ENCODE data around the gene ASCL2.

DNA sequence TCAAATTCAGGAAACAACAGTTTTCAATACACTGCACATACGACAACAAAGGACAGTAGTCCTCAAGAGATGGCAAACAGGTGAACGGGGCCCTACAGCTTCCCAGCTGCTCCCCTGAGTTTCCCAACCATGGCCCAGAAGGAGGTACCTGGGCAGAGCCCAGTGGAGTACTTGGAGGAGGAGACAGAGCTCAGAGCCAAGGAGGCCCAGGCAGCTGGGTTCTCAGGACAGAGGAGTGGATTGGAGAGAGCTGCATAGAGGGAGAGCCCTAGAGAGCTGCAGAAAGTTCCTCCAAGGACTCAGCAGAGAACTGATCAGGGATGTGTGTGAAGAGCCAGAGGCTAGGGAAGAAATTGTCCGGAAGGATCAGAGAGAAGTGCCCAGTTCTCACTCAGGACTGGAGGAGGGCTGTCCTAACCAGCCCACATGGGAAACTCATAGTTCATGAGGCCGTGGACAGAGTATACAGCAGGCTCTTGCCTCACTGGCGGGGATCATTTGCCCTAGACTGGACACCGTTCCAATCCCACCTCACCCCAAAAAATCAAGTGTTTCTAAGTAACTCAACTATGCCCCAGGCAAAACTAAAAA is 7.6 kb upstream of the ASCL2 start:
- TF ChIP-seq, protein P1, sequence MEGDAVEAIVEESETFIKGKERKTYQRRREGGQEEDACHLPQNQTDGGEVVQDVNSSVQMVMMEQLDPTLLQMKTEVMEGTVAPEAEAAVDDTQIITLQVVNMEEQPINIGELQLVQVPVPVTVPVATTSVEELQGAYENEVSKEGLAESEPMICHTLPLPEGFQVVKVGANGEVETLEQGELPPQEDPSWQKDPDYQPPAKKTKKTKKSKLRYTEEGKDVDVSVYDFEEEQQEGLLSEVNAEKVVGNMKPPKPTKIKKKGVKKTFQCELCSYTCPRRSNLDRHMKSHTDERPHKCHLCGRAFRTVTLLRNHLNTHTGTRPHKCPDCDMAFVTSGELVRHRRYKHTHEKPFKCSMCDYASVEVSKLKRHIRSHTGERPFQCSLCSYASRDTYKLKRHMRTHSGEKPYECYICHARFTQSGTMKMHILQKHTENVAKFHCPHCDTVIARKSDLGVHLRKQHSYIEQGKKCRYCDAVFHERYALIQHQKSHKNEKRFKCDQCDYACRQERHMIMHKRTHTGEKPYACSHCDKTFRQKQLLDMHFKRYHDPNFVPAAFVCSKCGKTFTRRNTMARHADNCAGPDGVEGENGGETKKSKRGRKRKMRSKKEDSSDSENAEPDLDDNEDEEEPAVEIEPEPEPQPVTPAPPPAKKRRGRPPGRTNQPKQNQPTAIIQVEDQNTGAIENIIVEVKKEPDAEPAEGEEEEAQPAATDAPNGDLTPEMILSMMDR (IDR thresholded peaks at IDR 0.05; ENCODE audit: poor library complexity) = no peak
- no peak for TF ChIP-seq EZH2 (IDR thresholded peaks at IDR 0.05; ENCODE audit: borderline replicate concordance)
- no peak for TF ChIP-seq EZH2phosphoT487 (IDR thresholded peaks at IDR 0.05; ENCODE audit: low read depth, severe bottlenecking, unreplicated experiment)

Measured in hepatocyte (in vitro differentiated cells).